Right lobe of liver (tissue), 6 donors: ENCODE results near the gene ADPRH. TPM values are rescaled to one million over a fixed set of nuclear protein-coding genes. Genes with fewer than 3 reads are reported as not detected.

Source experiments
- ATAC-seq, 4 donors: fragments of 200-7000 bp; cut with Tn5 transposase; one replicate each; pipeline ENCODE4 v1.9.1; 2020; ENCODE audit warnings: mild to moderate bottlenecking in 4 of 4, moderate library complexity in 4 of 4
- DNase-seq, 3 donors: peaks; one replicate each; pipeline ENCODE4 v3.0.0-alpha.2; 2020
- H3K27ac ChIP-seq, 3 donors: fragments of 200-600 bp; one replicate each; pipeline ENCODE4 v1.8.0; 2022
- H3K27me3 ChIP-seq, 2 donors: fragments of 200-600 bp; one replicate each; pipeline ENCODE4 v1.8.0; 2022
- H3K36me3 ChIP-seq, 4 donors: fragments of 200-600 bp; sonication (generic) in 1 of 4; one replicate each; pipeline versions ENCODE4 v1.5.1 to v1.8.0; 2017 to 2022; ENCODE audit warnings: control low read depth in 1 of 4
- H3K4me1 ChIP-seq, 4 donors: fragments of 200-600 bp; sonication (generic) in 1 of 4; one replicate each; pipeline versions ENCODE4 v1.5.1 to v1.8.0; 2017 to 2022; ENCODE audit warnings: control low read depth in 1 of 4
- H3K4me3 ChIP-seq, 3 donors: fragments of 200-600 bp; one replicate each; pipeline ENCODE4 v1.8.0; 2022
- H3K9me3 ChIP-seq, 4 donors: fragments of 200-600 bp; sonication (generic) in 1 of 4; one replicate each; pipeline versions ENCODE4 v1.5.1 to v1.8.0; 2017 to 2022; ENCODE audit warnings: control low read depth in 1 of 4
- POLR2A ChIP-seq: fragments of 450-650 bp; IDR thresholded peaks from one replicate; pipeline ENCODE4 v1.6.1; 2017; ENCODE audit warnings: antibody characterized with exemption, mild to moderate bottlenecking
- WGBS: methylation state at CpG from one replicate; pipeline ENCODE4 v1.1.6; 2018; ENCODE audit warnings: low coverage, low lambda C conversion rate; ENCODE audit not compliant: insufficient coverage; ENCODE audit errors: missing lambda C conversion rate; 5-methylcytosine and 5-hydroxymethylcytosine counted together
- intact Hi-C, 2 donors: fragments of 100-400 bp; cut with DNase I; formaldehyde crosslinking; loops; one replicate each; pipeline versions ENCODE4 v1.11.2 to v1.14.1; 2022
- total RNA-seq, 6 experiments: library from RNA; depleted of rRNA in 2 of 6; stranded (reverse); fragments of >200 nt in 2 of 6; fragmentation: NEBNext Ultra II Directional in 3 of 6; extraction: Animal tissue kit (Norgen Biotek cat#: 25700) in 3 of 6; gene quantifications; one replicate each; pipeline versions ENCODE4 v1.1.0 to v1.2.4, GENCODE V29; 2016 to 2023
- TF ChIP-seq, protein P1 (sequence below), 4 donors: fragments of 200-600 bp in 3 of 4; fragments of 450-650 bp in 1 of 4; IDR thresholded peaks; one replicate each; pipeline versions ENCODE4 v1.5.1 to v1.8.0; 2016 to 2022; ENCODE audit warnings: antibody characterized with exemption in 4 of 4, mild to moderate bottlenecking in 2 of 4
- donor health status: DM: no; HTN: yes; CAD: no.
- donor health status: DM: no; HTN: no; CAD: no.
- donor health status: DM: no; HTN: no; CAD: no.
- donor health status: DM: no; HTN: yes; CAD: no.
- donor health status: DM: no; HTN: yes; CAD: no.

Gene ADPRH
- total RNA-seq, 6 experiments from 2014 or later: 2.5 to 3.8 (median 2.8) TPM

DNA sequence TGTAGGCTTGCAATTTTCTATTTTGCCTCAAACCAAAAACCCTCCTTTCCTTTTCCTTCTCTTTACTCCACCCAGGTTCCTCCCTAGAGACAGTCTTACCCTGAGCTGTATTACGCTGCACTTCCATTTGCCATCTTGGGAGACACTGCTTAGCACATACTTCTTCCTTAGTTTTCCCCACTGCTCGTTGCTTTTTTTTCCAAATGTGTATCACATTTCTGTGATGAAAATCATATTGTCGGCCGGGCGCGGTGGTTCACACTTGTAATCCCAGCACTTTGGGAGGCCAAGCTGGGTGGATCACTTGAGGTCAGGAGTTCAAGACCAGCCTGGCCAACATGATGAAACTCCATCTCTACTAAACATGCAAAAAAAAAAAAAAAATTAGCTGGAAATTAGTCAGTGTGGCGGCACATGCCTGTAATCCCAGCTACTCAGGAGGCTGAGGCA lies 51.6 kb downstream of the ADPRH start:
- Histone ChIP-seq H3K9me3 (no peaks in the 10 kb centered on the region), H3K4me1 (peaks cover 0 to 7% (median 0%) of the 10 kb centered on the region in 4 donors), H3K27me3 (no peaks in the 10 kb centered on the region), H3K36me3 (no peaks in the 10 kb centered on the region), H3K4me3 (no peak overlapping the region), H3K27ac (peak overlapping the region in 1 of 3 donors; percentile 29)
- 89% methylated on average over 7 of the region's 7 CpGs for WGBS
- ATAC-seq: peak in 1 of 4 donors; percentile 7
- no peak for DNase-seq
- intact Hi-C loops: no loop called here
- TF ChIP-seq POLR2A: no peak
- TF ChIP-seq, protein P1, sequence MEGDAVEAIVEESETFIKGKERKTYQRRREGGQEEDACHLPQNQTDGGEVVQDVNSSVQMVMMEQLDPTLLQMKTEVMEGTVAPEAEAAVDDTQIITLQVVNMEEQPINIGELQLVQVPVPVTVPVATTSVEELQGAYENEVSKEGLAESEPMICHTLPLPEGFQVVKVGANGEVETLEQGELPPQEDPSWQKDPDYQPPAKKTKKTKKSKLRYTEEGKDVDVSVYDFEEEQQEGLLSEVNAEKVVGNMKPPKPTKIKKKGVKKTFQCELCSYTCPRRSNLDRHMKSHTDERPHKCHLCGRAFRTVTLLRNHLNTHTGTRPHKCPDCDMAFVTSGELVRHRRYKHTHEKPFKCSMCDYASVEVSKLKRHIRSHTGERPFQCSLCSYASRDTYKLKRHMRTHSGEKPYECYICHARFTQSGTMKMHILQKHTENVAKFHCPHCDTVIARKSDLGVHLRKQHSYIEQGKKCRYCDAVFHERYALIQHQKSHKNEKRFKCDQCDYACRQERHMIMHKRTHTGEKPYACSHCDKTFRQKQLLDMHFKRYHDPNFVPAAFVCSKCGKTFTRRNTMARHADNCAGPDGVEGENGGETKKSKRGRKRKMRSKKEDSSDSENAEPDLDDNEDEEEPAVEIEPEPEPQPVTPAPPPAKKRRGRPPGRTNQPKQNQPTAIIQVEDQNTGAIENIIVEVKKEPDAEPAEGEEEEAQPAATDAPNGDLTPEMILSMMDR (IDR thresholded peaks at IDR 0.05): no peak

DNA sequence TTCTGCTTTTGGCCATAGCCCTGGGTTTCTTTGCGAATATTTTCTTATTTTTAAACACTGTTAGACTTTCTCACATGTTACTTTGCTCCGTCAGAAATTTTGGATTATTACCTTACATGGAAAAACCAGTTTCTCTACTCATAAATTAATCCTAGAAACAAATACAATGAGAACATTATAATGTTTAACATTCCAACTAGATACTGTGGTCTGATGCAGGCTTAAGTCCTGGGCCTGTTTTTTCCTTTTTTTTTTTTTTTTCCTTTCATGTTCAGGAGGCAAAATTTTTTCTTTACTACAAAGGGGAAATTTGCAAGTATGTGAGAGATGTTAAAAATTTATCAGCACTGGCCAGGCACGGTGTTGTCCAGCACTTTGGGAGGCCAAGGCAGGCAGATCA lies 52.2 kb downstream of the ADPRH start:
- 69% methylated on average over 3 of the region's 3 CpGs for WGBS
- Histone ChIP-seq H3K4me3 (no peak overlapping the region), H3K4me1 (peaks cover 0 to 7% (median 0%) of the 10 kb centered on the region in 4 donors), H3K9me3 (no peaks in the 10 kb centered on the region), H3K27me3 (no peaks in the 10 kb centered on the region), H3K27ac (no peak overlapping the region), H3K36me3 (no peaks in the 10 kb centered on the region)
- no peak for DNase-seq
- no peak for TF ChIP-seq POLR2A
- TF ChIP-seq, protein P1 (IDR thresholded peaks at IDR 0.05): no peak
- ATAC-seq: no peak
- intact Hi-C loops: no loop called here

DNA sequence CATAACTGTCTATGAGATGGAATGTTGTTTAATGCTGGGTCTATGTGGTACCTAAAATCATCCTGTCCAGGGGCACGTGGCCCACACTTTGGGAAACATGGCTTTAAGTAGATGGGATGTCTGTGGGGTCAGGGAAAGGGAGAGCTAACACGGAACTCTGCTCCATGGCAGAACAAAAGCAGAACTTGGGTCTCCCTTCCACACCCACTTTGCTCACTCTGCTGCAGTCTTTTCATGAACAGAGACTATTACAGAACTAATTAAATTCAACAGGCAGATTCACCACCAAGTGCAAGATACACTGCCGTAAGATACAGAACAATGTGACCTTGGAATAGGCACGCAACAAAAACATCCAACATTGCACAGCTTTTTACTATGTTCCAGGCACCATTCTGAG lies 52.9 kb downstream of the ADPRH start:
- intact Hi-C loops: no loop called here
- Histone ChIP-seq H3K36me3 (no peaks in the 10 kb centered on the region), H3K4me1 (peaks cover 0 to 7% (median 0%) of the 10 kb centered on the region in 4 donors), H3K27me3 (no peaks in the 10 kb centered on the region), H3K9me3 (no peaks in the 10 kb centered on the region), H3K27ac (no peak overlapping the region), H3K4me3 (no peak overlapping the region)
- no peak for TF ChIP-seq POLR2A
- TF ChIP-seq, protein P1 (IDR thresholded peaks at IDR 0.05): no peak
- DNase-seq (no peak), ATAC-seq (no peak)
- WGBS: 72% methylated on average over 4 of the region's 4 CpGs

DNA sequence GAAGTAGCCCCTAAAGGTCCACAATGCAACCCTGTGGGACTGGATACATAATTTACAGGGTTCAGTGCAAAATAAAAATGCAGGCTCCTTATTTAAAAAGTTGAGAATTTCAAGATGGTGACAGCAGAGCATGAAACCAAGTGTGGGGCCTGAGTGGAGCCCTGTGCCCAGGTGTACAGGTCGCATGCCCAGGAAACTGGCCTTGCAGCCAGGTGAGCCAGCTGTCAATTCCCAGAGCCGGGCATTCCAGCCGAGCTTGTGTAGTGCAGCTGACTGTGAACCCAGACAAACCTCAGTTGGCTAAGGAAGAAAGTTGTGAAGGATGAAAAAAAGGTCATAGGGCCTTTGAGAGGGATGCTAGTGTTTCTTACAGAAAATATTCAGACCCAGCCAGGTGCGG lies 53.5 kb downstream of the ADPRH start:
- Histone ChIP-seq H3K4me3 (no peak overlapping the region), H3K36me3 (no peaks in the 10 kb centered on the region), H3K4me1 (peaks cover 0 to 7% (median 0%) of the 10 kb centered on the region in 4 donors), H3K9me3 (no peaks in the 10 kb centered on the region), H3K27me3 (no peaks in the 10 kb centered on the region), H3K27ac (no peak overlapping the region)
- intact Hi-C loops: no loop called here
- no peak for ATAC-seq
- no peak for TF ChIP-seq POLR2A
- TF ChIP-seq, protein P1 (IDR thresholded peaks at IDR 0.05): no peak
- DNase-seq: no peak
- WGBS: 81% methylated on average over 3 of the region's 4 CpGs

DNA sequence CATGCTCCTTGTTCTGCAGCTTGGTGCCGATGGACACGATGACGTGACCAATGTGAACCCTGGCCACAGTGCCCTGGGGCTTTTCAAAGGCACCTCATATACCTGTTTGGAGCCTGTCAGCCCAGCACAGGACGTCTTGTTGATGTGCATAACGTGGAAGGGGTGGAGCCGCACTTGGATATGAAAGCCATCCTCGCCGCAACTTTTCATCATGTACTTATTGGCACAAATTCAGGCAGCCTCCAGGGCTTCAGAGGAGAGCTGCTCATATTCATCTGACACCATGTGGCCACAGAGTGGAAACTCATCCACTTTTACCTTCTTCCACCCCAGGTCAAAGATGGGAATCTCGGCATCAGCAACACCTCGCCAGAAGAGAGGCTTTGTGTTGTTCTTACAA lies 56.4 kb downstream of the ADPRH start:
- Histone ChIP-seq H3K27ac (no peak overlapping the region), H3K9me3 (no peaks in the 10 kb centered on the region), H3K4me3 (no peak overlapping the region), H3K36me3 (no peaks in the 10 kb centered on the region), H3K27me3 (no peaks in the 10 kb centered on the region), H3K4me1 (peaks cover 0 to 1% (median 0%) of the 10 kb centered on the region in 4 donors)
- intact Hi-C loops: no loop called here
- TF ChIP-seq, protein P1 (IDR thresholded peaks at IDR 0.05): no peak
- no peak for TF ChIP-seq POLR2A
- WGBS: 67% methylated on average over 3 of the region's 10 CpGs
- ATAC-seq (no peak), DNase-seq (no peak)
